GM20000 (cell line): ENCODE results near the gene GPR68.
"Not testable (repeated sequence)": the region's sequence is repeated elsewhere in the genome, so short reads cannot be mapped to it uniquely, and the experiment has no call there.

Source experiments
- DNase-seq: peaks from one replicate; pipeline ENCODE4 v3.0.0; 2012; ENCODE audit warnings: low spot score
- CTCF ChIP-seq: IDR thresholded peaks from 2 replicates; pipeline ENCODE4 v1.5.1; 2012; ENCODE audit warnings: mild to moderate bottlenecking, control low read depth; ENCODE audit errors: extremely low read depth, missing control alignments

The GPR68 gene

GRCh38 chr14:91197631-91198030 lies 46.9 kb downstream of the GPR68 start:
- TF ChIP-seq CTCF, result no peak
- no peak for DNase-seq

GRCh38 chr14:91195881-91196280 lies 48.6 kb downstream of the GPR68 start:
- no peak for TF ChIP-seq CTCF
- DNase-seq, result no peak

- DNase-seq, result no peak
- TF ChIP-seq CTCF, result no peak
Observed at GRCh38 chr14:91193069-91193468, 51.4 kb downstream of the GPR68 start.

- no peak for TF ChIP-seq CTCF
- no peak for DNase-seq
Observed at GRCh38 chr14:91190853-91191252, 53.7 kb downstream of the GPR68 start.

GRCh38 chr14:91187271-91187670 lies 57.2 kb downstream of the GPR68 start:
- TF ChIP-seq CTCF, result no peak
- no peak for DNase-seq

- DNase-seq, result no peak
- TF ChIP-seq CTCF, result no peak
Observed at GRCh38 chr14:91186515-91187066, 57.9 kb downstream of the GPR68 start.

- no peak for TF ChIP-seq CTCF
- no peak for DNase-seq
Observed at GRCh38 chr14:91185721-91186120, 58.8 kb downstream of the GPR68 start.

- DNase-seq, result no peak
- no peak for TF ChIP-seq CTCF
Observed at GRCh38 chr14:91184559-91184958, 59.9 kb downstream of the GPR68 start.

- DNase-seq, result not testable (repeated sequence)
Observed at GRCh38 chr14:91182753-91183152, 61.8 kb downstream of the GPR68 start.
